GM21526 (cell line): ENCODE data around the gene CRX.
"Not testable (repeated sequence)": the region's sequence is repeated elsewhere in the genome, so short reads cannot be mapped to it uniquely, and the experiment has no call there.

Experiments used
- ATAC-seq: cut with Tn5 transposase; IDR thresholded peaks from one replicate; pipeline ENCODE4 v1.9.1; 2021; ENCODE audit warnings: moderate library complexity; ENCODE audit not compliant: unreplicated experiment, low FRiP score

Gene CRX

GRCh38 chr19:47821460-47822020 is at the start of gene CRX:
Gene CRX (plus strand): TSS chr19:47821937. CDS start chr19:47834444, 12,507 bp downstream.
- ATAC-seq = no peak

- no peak for ATAC-seq
Measured at GRCh38 chr19:47776568-47776967, 45.2 kb upstream of the CRX start.

GRCh38 chr19:47777245-47778048 is 44.3 kb upstream of the CRX start:
- ATAC-seq = not testable (repeated sequence)

GRCh38 chr19:47778049-47778953 is 43.4 kb upstream of the CRX start, which contains the start of gene SELENOW:
Gene SELENOW (plus strand): TSS chr19:47778703. CDS start chr19:47778786, 83 bp downstream.
- no peak for ATAC-seq

DNA sequence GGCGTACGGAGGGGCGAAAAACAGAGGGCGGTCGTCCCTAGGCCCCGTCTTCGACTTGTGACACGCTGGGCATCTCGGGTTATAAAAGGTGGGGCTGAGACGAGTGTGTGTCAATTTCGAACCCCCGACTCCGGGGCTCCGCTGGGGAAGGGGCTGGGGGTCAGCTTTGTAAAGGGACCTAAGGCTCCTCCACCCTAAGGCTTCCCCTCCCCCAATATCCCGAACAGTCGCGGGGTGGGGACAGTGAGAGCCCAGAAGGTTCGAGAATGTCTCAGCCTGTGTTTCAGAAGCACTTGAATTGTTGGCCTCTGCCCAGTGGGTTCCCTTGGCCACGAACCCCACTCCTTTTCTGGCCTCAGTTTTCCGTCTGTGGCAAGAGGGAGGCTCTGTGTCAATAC is 42.8 kb upstream of the CRX start:
- ATAC-seq = no peak

- no peak for ATAC-seq
Measured at GRCh38 chr19:47779524-47780214, 42.1 kb upstream of the CRX start.

DNA sequence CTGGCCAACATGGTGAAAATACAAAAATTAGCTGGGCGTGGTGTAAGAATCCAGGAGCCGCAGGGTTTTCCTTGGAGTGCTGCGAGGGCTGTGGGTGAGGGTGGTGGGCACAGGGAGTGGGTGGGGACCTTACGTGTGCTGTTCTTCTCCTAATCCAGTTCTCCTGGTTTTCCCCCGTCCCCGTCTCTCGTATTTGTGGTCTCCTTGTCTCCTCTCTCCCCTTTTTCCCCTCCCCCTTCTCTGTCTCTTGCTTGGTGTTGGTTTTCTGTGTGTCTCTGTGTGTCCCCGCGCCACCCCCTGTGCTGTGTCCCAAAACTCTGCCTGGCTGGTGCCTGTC is 41.6 kb upstream of the CRX start:
- ATAC-seq = no peak

DNA sequence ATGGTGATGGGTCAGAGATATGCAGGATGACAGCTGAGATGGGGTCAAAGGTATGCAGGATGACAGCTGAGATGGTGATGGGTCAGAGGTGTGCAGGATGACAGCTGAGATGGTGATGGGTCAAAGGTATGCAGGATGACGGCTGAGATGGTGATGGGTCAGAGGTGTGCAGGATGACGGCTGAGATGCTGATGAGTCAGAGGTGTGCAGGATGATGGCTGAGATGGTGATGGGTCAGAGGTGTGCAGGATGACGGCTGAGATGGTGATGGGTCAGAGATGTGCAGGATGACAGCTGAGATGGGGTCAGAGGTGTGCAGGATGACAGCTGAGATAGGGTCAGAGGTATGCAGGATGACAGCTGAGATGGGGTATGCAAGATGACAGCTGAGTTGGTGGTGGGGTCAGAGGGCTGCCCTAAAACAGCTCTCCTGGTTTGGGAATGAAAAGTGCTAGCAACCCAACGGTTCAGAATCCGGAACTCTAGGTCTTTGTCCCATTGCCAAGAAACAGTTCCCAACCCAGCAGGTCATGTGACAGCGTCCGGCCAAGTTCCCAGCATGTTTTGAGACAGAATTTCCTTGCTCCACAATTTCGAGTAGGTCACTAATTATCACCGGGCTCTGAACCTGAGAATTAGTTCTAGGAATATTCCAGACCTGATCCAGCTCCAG is 40.0 kb upstream of the CRX start:
- no peak for ATAC-seq

DNA sequence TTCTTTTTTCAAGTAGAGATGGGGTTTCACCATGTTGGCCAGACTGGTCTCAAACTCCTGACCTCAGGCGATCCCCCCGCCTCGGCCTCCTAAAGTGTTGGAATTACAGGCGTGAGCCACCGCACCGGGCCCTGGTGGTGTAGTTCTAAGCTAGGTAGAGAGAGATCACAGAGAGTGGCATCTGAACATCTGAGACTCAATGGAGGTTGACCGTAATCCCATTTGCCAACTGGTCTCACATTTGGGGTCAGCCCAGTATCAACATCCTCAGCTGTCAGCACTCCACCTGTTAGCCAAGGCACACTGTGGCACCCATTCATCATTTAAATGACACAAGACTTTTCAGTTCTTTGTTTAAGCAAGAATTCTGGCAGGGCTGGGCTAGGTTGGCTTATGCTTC is 35.2 kb upstream of the CRX start:
- no peak for ATAC-seq

- ATAC-seq = not testable (repeated sequence)
Measured at GRCh38 chr19:47787307-47787706, 34.4 kb upstream of the CRX start.

GRCh38 chr19:47789811-47790210 is 31.9 kb upstream of the CRX start:
- not testable (repeated sequence) for ATAC-seq

DNA sequence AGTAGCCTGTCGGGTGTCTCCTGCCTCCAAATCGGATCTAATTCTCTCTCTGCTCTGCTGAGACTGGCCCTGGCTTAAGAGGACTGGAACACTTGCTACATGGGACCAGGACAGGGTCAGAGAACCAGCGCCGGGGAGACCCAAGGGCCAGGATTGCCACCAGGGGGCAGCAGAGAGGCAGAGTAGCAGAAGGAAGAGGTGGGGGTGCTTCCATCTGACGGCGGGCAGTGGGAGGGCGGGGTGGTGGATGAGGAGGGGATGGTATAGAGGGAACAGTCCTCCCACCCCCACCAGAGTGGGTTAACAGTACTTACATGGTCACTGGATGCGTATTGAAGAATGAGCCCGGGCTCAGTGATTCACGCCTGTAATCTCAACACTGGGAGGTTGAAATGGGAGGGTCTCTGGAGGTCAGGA is 31.3 kb upstream of the CRX start:
- no peak for ATAC-seq

- ATAC-seq = no peak
Measured at GRCh38 chr19:47792616-47793015, 29.1 kb upstream of the CRX start.

DNA sequence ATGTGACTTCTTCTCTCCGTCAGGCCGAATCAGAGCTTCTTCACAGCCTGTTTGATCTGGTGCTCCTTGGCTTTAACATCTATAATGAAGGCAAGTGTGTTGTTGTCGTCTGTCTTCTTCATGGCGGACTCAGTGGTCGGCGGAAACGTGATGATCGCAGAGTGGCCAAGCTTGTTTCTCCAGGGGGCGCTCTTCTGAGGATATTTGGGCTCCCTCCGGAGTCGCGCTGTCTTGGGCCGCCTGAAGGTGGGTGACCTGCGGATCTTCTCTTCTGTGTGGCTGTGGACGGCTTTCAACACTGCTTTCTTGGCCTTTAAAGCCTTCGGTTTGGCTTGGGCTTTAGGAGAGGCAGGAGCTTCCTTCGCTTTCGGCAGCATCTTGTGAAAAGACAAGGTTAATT is 27.2 kb upstream of the CRX start:
- ATAC-seq = no peak

DNA sequence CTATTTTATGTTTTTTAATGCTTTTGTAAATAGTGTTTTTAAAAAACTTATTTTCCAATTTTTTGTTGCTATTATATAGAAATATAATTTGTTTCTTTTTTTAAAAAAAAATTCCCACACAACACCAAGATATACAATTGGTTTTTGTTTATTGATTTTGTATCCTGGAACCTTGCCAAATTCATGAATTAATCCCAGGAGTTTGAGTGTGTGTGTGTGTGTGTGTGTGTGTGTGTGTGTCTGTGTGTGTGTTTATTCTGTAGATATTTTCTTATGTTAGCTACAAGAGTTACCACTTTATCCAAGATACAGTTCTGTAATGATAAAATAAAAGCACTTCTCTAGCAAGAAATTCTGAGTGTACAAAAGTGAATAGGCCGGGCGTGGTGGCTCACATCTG is 25.0 kb upstream of the CRX start:
- ATAC-seq = no peak

DNA sequence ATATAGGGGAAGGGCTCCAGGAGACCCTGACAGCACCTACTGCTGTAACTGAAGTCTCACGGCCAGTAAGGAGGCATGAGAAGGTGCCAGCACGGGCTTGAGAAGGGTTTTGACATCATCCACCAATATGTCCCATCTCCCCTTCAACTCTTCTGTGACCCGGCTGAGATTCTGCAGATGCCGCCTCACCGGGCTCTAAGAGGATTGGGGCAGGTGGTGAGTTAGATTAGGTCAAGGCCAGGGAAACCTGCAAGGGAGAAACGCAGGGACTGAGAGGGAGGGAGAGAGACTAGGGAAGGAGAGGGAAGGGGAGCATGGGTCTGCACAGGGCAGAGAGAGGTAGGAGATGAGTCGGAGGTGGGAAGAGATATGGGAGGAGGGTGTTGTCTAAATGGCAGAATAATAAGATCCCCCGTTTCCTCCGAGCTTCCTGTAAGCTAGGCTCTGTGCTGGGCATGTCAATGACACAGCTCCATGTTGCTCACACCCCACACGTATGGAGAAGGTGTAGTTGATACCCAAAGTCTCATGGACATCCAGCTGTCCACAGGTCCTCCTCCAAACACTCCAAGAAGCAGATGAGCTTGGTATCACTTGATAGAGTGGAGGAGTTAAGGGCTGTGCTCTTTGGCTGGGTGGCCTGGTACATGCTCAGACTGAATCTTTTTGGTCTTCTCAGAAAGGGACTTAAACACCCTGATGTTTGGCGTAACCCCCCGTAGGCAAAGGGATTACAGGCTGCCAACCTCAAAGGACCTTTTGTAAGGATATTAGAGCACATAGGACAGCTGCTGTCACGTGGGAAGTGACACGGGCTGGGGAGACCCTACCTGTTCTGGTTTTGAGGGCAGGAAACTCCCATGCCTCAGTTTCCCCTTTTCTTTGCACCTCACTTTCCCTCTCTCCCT is 23.5 kb upstream of the CRX start:
- no peak for ATAC-seq

DNA sequence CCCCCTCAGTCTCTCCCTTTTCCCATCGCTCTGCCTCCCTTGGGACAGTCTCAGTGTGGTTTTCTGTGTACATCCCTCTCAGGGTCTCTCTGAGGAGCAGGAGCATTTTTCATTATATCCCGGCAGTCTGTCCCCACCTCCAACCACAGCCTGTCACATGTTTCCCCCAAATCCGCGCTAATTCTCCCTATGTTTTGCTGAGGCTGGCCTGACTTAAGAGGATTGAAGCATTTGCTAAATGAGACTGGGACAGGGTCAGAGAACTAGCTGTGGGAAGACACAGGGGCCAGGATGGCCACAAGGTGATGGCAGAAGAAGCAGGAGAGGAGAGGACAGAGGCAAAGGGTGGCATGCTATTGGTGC is 22.9 kb upstream of the CRX start:
- ATAC-seq = no peak

- no peak for ATAC-seq
Measured at GRCh38 chr19:47801270-47801669, 20.5 kb upstream of the CRX start.

DNA sequence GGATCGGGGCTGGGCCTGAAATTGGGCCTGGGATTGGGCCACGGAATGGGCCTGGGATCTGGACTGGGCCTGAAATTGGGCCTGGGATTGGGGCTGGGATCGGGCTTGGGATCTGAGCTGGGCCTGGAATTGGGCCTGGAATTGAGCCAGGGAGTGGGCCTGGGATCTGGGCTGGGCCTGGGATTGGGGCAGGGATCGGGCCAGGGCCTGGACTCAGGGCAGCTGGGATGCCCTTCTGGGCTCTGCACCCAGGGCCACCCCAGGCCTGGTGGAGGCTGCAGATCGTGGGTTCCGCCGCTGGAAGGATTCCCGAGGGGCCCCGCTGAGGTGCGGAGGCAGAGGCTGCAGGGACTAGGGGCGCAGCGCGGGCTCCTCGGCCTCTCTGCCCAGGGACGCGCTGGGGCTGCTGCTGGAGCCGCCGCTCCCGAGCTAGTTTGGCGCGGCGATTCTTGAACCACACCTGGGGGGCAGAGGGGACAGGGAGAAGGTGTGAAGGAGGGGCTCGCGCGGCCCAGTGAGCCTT is 19.2 kb upstream of the CRX start:
- ATAC-seq = no peak
